Keratinocyte (primary cell): ENCODE data around the gene ZIC5. TPM values are rescaled to one million over a fixed set of nuclear protein-coding genes. Genes with fewer than 3 reads are reported as not detected.

Experiments
- DNase-seq: peaks from one replicate; pipeline ENCODE4 v3.0.0-alpha.2; 2011; ENCODE audit warnings: low read depth, missing footprints, low spot score
- FAIRE-seq: peaks from 2 replicates; lab custom pipeline; 2011; peaks lifted over from hg19 to GRCh38; lab: Jason Lieb, UNC
- H2AFZ ChIP-seq: 2 replicates; pipeline ENCODE4 v1.6.0; 2012; ENCODE audit warnings: low read length, control low read depth, inconsistent platforms; ENCODE audit not compliant: control insufficient read depth
- H3K27ac ChIP-seq: 2 replicates; pipeline ENCODE4 v1.5.1; 2011; ENCODE audit warnings: low read length; ENCODE audit not compliant: control insufficient read depth, insufficient read depth
- H3K27me3 ChIP-seq: 3 replicates; pipeline ENCODE4 v1.6.0; 2011; ENCODE audit warnings: low read length; ENCODE audit not compliant: control insufficient read depth, insufficient read depth; ENCODE audit errors: extremely low read depth
- H3K36me3 ChIP-seq, 2 experiments: 2 replicates in 1 of 2; 3 replicates in 1 of 2; pipeline ENCODE4 v1.5.1; 2011; ENCODE audit warnings: low read length in 2 of 2, mild to moderate bottlenecking in 1 of 2; ENCODE audit not compliant: control insufficient read depth in 2 of 2, insufficient read depth in 2 of 2; ENCODE audit errors: extremely low read depth in 1 of 2
- H3K4me1 ChIP-seq: 3 replicates; pipeline ENCODE4 v1.5.1; 2011; ENCODE audit warnings: low read length; ENCODE audit not compliant: control insufficient read depth, insufficient read depth; ENCODE audit errors: extremely low read depth
- H3K4me2 ChIP-seq: 3 replicates; pipeline ENCODE4 v1.6.0; 2011; ENCODE audit warnings: low read depth, low read length; ENCODE audit not compliant: control insufficient read depth, insufficient read depth; ENCODE audit errors: extremely low read depth
- H3K4me3 ChIP-seq, 3 experiments: fragments of 200-600 bp in 1 of 3; sonication (generic) in 1 of 3; 2 replicates in 2 of 3; 3 replicates in 1 of 3; pipeline ENCODE4 v1.5.1; 2011 to 2016; ENCODE audit warnings: low read length in 3 of 3, mild to moderate bottlenecking in 3 of 3, control low read depth in 2 of 3, inconsistent platforms in 1 of 3, low read depth in 1 of 3, mixed read lengths in 1 of 3, mixed run types in 1 of 3, moderate library complexity in 1 of 3; ENCODE audit not compliant: control insufficient read depth in 2 of 3, insufficient read depth in 2 of 3; ENCODE audit errors: extremely low read depth in 1 of 3
- H3K79me2 ChIP-seq: 2 replicates; pipeline ENCODE4 v1.6.0; 2012; ENCODE audit warnings: low read length; ENCODE audit not compliant: control insufficient read depth, insufficient read depth
- H3K9ac ChIP-seq: 3 replicates; pipeline ENCODE4 v1.6.0; 2011; ENCODE audit warnings: low read length; ENCODE audit not compliant: control insufficient read depth, insufficient read depth; ENCODE audit errors: extremely low read depth
- H3K9me1 ChIP-seq: 3 replicates; pipeline ENCODE4 v1.6.0; 2011; ENCODE audit warnings: low read length; ENCODE audit not compliant: control insufficient read depth, insufficient read depth; ENCODE audit errors: extremely low read depth
- H3K9me3 ChIP-seq: 2 replicates; pipeline ENCODE4 v1.5.1; 2012; ENCODE audit warnings: low read depth, low read length; ENCODE audit not compliant: control insufficient read depth
- H4K20me1 ChIP-seq: 3 replicates; pipeline ENCODE4 v1.6.0; 2011; ENCODE audit warnings: low read length; ENCODE audit not compliant: control insufficient read depth, insufficient read depth; ENCODE audit errors: extremely low read depth
- EZH2 ChIP-seq: IDR thresholded peaks from one replicate; pipeline ENCODE4 v1.6.1; 2012; ENCODE audit warnings: inconsistent platforms, mild to moderate bottlenecking, low read length, moderate library complexity
- dilution Hi-C: fragments of 300-500 bp; cut with MboI; formaldehyde crosslinking; loops from one replicate; pipeline ENCODE4 v1.7.0; 2020; ENCODE audit warnings: low sequenced_read_pairs; ENCODE audit not compliant: extremely low pct_ligation_motif_present
- polyA plus RNA-seq, 5 experiments: library from polyadenylated mRNA; depleted of rRNA in 3 of 5; stranded (reverse) in 3 of 5; stranded (forward) in 1 of 5; unstranded in 1 of 5; fragments of >200 nt; gene quantifications; 1 replicate in 1 of 5; 2 replicates in 3 of 5; 3 replicates in 1 of 5; pipeline versions ENCODE4 v1.2.1 to v1.2.3, GENCODE V29; 2011 to 2012; ENCODE audit warnings: missing spikeins in 2 of 5, low read depth in 1 of 5, low replicate concordance in 1 of 5
- TF ChIP-seq, protein P1 (sequence below), 3 experiments: IDR thresholded peaks in 1 of 3; conservative IDR thresholded peaks in 1 of 3; optimal IDR thresholded peaks in 1 of 3; 2 replicates in 2 of 3; 3 replicates in 1 of 3; pipeline versions ENCODE3 to v1.5.1; 2011; ENCODE audit warnings: low read length in 3 of 3, mild to moderate bottlenecking in 3 of 3, moderate library complexity in 2 of 3, control low read depth in 1 of 3, inconsistent platforms in 1 of 3; ENCODE audit not compliant: insufficient read depth in 2 of 3; ENCODE audit errors: extremely low read depth in 1 of 3

The ZIC5 gene
- polyA plus RNA-seq, 1 donor (not counting 4 experiments of a cell fraction or from before 2014, with no cell fraction given): not detected

- Histone ChIP-seq H3K4me3 (no peak overlapping the region), H3K27ac (no peak overlapping the region), H4K20me1 (peaks cover 7% of the 10 kb centered on the region), H3K27me3 (peaks cover 86% of the 10 kb centered on the region), H3K4me2 (no peak overlapping the region), H3K4me1 (peaks cover 2% of the 10 kb centered on the region), H3K9me1 (no peaks in the 10 kb centered on the region), H3K9me3 (no peaks in the 10 kb centered on the region), H3K79me2 (no peaks in the 10 kb centered on the region), H2AFZ (no peak overlapping the region), H3K9ac (no peak overlapping the region), H3K36me3 (no peaks in the 10 kb centered on the region)
- dilution Hi-C loops: no loop called here
- TF ChIP-seq EZH2: peak; percentile 80
- TF ChIP-seq, protein P1, sequence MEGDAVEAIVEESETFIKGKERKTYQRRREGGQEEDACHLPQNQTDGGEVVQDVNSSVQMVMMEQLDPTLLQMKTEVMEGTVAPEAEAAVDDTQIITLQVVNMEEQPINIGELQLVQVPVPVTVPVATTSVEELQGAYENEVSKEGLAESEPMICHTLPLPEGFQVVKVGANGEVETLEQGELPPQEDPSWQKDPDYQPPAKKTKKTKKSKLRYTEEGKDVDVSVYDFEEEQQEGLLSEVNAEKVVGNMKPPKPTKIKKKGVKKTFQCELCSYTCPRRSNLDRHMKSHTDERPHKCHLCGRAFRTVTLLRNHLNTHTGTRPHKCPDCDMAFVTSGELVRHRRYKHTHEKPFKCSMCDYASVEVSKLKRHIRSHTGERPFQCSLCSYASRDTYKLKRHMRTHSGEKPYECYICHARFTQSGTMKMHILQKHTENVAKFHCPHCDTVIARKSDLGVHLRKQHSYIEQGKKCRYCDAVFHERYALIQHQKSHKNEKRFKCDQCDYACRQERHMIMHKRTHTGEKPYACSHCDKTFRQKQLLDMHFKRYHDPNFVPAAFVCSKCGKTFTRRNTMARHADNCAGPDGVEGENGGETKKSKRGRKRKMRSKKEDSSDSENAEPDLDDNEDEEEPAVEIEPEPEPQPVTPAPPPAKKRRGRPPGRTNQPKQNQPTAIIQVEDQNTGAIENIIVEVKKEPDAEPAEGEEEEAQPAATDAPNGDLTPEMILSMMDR (optimal IDR thresholded peaks at IDR 0.05 in 1 of 3, IDR thresholded peaks at IDR 0.05 in 1 of 3, conservative IDR thresholded peaks at IDR 0.05 in 1 of 3; ENCODE audit: extremely low read depth in 1 of 3, insufficient read depth in 2 of 3, low read length in 3 of 3): no peak
- DNase-seq (no peak), FAIRE-seq (no peak)
Measured at GRCh38 chr13:99958406-99959126, 13.0 kb downstream of the ZIC5 start.

GRCh38 chr13:99956473-99957349, 14.9 kb downstream of the ZIC5 start:
- FAIRE-seq (no peak), DNase-seq (no peak)
- Histone ChIP-seq H3K4me1 (peaks cover 2% of the 10 kb centered on the region), H3K4me2 (peak overlapping the region; percentile 7), H3K9me3 (no peaks in the 10 kb centered on the region), H3K9ac (no peak overlapping the region), H3K79me2 (no peaks in the 10 kb centered on the region), H3K36me3 (no peaks in the 10 kb centered on the region), H3K27ac (no peak overlapping the region), H3K9me1 (no peaks in the 10 kb centered on the region), H3K4me3 (peak overlapping the region in 1 of 3 experiments; percentile 24), H2AFZ (no peak overlapping the region), H4K20me1 (peaks cover 7% of the 10 kb centered on the region), H3K27me3 (peaks cover 86% of the 10 kb centered on the region)
- dilution Hi-C loops: no loop called here
- peak; percentile 94 for TF ChIP-seq EZH2
- TF ChIP-seq, protein P1 (optimal IDR thresholded peaks at IDR 0.05 in 1 of 3, IDR thresholded peaks at IDR 0.05 in 1 of 3, conservative IDR thresholded peaks at IDR 0.05 in 1 of 3; ENCODE audit: extremely low read depth in 1 of 3, insufficient read depth in 2 of 3, low read length in 3 of 3): no peak
